NCI-H2107 (cell line): Measurements from ENCODE around the gene PLEKHS1.
"Not testable (repeated sequence)": the region's sequence is repeated elsewhere in the genome, so short reads cannot be mapped to it uniquely, and the experiment has no call there.

Source experiments
- DNase-seq: peaks from one replicate; lab custom pipeline; 2025; lab: John Stamatoyannopoulos, UW

Gene PLEKHS1

DNA sequence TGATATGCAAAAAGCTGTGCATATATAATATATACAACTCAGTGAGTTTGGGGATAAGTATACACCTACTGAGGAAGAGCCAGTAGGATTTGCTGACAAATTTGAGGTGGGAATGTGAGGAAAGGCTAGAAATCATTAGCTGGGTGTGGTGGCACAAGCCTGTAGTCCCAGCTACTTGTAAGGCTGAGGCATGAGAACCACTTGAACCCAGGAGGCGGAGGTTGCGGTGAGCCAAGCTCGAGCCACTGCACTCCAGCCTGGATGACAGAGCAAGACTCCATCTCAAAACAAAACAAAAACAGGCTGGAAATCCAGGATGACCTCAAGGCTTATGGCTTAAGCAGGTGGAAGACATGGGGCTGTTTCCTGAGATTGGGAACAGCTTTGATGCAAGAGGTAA, 10.6 kb upstream of the PLEKHS1 start:
- no peak for DNase-seq

DNA sequence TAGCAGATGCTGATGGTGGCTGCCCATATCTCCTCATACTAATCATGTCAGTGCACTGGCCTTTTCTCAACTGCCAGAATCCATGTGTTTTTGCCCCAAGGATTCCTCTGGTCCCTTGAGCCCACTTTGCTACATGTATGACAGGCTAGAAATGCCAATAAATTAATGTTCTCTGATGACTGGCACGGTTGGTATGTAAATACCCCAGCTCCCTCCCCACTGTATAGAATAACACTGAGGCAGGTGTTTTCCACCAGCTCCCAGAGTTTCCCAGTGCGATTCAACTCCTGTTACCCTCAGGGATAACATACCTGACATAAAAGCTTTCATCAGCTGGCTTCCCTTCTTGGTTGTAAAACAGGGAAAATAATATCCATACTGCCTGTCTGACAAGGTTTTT, 9.0 kb upstream of the PLEKHS1 start:
- no peak for DNase-seq

DNA sequence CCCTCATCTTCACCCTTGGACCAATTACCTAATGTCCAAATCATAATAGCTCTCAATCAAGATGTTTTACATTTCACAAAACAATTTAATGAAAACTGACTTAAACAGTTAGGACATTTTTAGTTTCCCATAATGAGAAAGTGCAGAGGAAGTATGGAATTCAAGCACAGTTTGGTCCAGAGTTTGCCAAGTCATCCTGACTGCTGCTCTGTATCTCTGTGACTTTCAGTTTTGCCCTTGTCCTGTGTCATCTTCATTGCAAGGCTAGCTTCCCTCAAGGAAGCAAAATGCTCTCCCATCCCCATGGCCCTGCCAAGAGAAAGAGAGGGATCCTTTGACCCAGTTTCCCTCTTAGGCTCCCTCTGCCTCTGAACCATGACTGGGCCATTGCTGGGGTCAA, 7.9 kb upstream of the PLEKHS1 start:
- no peak for DNase-seq

DNA sequence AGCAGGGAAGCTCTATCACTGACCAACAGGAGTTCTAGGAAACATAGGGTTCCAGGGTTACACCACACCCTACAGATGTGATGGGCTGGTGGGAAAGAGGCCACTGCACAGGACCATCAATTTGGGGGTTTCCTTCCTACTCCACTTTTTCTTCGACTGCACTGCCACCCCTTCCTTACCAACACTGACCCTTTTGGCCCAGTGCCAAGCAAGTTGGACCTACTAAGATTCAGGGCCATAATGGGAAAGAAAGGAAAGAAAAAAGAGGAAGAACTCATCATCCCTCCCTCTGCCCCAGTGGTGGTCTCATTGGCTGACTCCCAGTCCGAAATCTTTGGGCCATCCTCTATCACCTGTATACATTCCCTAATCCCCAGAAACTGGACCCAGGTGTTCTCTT, 6.1 kb upstream of the PLEKHS1 start:
- DNase-seq, result no peak

DNA sequence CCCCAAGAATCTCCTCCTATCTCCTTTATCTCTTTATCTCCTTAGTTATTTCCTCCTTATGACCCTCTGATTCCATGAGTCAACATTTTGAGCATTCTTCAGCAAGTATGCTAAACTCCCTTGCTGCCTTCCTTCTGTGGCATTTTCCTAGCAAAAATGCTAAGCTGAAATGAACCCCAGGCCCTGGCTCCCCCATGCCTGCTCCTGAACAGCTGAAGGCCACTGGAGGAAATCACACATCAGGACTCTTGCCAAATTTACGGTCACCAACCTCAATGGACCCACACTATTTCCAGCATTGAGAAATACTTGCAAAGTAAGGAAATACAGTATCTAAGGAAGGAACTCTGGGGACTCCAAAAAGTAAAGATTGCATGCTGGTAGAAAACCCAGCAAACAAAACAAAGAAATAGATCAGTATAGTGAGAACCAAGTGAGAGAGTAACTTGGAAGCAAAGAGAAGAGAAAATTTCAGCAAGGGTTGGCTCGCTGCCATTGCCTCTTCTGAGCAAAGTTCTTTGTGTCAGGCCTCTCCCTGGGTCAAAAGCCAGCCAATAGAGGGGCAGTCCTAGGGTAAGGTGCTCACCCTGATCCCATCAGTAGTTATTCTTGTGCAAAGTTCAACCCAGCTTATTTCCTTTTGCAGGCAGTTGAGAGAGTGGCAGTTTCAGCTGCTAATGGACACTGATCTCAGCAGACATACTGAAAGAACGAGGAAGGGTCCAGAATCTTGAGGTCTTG, 5.1 kb upstream of the PLEKHS1 start:
- no peak for DNase-seq

DNA sequence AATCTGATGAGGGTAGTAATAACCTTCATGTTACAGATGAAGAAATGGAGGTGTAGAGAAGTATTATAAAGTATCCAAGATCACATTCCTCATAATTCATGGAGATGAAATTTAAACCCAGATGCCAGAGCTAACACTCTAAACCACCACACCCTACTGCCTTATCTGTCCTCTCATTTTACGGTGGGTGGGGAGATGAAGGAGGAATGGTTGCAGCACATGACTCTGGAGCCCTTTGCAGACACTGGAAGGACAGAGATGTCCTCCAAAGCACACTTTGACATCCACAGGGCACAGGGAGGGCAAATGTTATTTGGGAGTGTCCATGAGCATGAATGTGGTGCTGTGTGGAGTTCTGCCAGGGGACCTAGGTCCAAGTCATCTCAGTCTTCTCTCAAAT, 1.1 kb downstream of the PLEKHS1 start:
- DNase-seq, result no peak

DNA sequence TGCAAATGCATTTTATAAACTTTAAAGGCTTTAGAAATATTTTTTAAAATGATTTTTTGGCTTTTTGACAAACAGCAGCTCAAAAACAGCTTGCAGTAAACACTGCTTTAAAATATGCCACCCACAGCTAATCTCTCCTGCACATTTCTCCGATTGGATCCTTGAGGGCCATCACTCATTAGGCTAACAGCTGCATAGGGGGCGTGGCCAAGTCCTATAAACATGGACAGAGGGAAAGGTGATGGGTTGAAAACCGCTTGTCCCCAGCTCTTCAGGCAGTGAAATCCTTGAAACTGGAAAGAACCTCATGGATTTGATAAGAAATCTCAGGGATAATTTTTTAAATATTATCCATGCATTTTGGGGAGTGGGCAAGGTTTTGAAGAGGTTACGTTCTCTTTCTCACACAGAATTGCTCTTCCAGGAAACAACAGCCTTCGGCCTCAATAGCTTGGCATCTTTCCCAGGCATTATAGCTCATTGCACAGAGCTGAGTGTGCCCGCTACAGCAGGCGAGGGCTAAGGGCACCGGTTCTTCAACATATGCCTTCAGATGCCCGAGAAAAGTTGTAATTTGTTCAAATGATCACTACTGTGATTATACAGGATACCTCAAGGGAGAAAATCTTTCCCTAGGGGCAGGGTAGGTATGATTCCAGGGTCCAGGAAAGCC, 1.7 kb downstream of the PLEKHS1 start:
- peak; percentile 7 for DNase-seq

DNA sequence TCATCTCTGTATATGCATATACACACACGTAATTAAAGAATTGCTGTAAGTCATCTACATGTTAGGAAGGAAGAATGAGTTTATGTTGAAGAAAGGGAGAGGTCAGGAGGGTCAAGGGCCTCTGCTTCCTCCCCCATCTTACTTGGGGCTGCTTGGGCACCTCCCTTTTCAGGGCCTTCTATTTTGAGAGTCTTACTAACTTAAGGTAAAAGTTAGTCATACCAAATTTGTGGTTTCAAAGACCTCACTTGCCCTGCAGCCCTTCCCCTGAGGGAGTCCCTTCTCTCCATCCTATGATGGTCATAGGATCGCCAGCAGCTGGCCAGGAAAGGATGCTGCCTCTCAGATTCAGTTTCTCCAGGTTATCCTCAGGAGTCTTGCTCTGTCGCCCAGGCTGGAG, 2.6 kb downstream of the PLEKHS1 start:
- DNase-seq, result no peak

DNA sequence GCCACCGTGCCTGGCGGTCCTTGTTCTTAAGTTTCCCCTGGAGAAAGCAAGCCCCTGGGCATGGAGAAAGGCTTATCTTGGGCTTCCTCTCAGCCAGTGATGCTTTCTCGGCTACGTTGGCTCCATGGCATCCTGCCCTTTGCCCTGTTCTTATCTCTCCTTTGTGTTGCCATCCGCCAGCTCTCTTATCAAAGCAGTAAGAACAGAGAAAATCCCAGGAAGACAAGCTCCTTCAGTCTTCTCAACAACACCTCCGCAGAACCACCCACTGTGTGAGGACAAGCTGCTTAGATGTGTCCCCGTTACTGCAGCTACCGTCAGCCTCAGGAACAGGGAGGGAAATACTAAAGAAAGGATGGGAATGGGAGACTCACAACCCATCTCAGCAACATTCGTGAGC, 3.3 kb downstream of the PLEKHS1 start:
- no peak for DNase-seq

DNA sequence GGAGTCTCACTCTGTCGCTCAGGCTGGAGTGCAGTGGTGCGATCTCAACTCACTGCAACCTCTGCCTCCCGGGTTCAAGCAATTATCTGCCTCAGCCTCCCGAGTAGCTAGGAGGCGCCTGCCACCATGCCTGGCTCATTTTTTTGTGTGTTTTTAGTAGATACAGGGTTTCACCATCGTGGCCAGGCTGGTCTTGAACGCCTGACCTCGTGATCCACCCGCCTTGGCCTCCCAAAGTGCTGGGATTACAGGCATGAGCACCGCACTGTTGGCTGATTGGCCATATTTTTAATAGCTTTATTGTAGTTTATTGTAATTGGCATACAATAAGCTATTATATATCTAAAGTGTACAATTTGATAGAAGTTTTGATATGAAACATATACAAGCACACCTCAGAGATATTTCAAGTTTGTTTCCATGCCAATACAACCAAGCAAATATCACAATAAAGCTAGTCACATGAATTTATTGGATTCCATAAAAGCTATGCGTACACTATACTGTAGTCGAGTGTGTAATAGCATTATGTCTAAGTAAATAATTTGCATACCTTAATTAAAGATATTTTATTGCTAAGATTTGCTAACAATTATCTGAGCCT, 5.6 kb downstream of the PLEKHS1 start:
- no peak for DNase-seq

DNA sequence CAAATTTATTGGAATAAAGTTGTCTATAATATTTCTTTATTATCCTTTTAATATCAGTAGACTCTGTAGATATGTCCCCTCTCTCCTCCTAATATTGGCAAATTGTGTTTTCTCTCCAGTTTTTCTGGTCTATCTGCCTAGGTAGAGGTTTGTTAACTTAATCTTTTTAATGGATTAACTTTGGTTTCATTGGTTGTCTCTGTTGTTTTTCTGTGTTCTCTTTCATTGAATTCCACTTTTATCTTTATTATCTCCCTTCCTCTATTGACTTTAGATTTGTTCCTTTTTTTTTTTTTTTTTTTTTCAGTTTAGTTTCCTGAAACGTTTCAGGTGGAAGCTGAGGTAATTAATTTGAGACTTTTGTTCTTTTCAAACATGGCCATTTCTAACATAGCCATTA, 10.6 kb downstream of the PLEKHS1 start:
- no peak for DNase-seq

DNA sequence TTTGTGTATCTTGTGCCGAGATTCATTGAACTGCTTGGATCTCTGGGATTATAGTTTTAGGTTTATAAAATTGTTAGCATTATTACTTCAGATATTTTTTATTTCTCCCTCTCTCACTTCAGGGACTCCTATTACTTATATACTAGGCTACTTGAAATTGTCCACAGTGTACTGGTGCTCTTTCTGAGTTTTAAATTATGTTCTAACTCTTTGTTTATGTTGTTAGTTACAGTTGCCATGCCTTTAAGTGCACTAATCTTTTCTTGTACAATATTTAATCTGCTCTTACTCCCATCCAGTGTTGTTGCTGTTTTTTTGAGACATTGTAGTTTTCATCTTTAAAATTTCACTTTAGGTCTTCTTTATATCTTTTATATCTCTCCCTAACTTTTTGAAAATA, 13.1 kb downstream of the PLEKHS1 start:
- DNase-seq, result no peak

DNA sequence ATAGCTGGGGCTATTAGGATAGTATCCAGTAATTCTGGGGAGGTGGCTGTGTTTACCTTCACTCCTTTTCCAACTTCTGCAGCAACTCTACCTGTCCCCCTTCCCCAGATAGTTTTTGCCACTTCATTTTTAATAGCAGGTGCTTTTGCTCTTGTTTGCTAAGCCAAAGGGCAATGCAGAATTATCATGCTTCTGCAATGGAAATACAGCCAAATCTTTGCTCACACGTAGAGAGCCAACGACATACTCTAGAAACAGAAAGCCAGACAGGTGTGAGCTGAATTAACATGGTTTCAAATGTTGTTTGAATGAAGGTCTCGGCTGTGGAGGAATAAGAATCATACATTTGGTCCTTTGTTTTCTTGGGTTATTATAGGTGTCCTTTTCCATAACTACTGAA, 14.4 kb downstream of the PLEKHS1 start:
- DNase-seq, result no peak

DNA sequence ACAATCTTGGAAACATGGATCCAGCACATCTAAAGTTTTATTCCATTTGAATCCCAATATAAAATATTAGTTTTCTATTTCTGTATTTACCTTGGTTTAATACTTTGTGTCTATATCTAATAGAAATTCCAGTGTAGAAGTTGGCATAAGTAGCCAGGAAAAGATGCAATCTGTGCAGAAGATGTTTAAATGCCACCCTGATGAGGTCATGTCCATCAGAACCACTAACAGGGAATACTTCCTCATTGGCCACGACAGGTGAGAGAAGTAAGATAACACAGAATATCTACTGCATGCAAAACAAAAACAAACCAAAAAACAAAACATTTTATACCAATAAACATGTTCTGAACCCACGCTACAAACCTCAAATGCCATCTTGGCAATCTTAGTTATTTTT, 15.7 kb downstream of the PLEKHS1 start:
- no peak for DNase-seq

DNA sequence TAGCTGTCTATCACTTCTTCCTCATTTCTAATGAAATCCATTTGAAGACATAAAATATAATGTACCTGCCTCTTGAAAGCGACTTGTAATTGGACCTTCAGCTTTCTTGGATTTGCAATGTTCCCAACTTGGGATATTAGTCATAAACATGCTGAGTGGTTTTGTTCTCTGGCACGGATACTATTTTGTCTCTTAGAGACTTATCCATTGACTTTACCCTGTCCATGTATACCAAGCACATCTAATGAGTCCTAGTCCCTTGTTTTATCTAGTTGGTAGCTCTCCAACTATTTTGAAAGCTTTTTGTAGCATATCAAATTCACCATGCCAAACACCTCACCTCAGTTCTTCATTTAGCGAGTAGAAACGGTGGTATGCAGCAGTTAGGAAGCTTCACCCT, 18.9 kb downstream of the PLEKHS1 start:
- DNase-seq, result no peak

DNA sequence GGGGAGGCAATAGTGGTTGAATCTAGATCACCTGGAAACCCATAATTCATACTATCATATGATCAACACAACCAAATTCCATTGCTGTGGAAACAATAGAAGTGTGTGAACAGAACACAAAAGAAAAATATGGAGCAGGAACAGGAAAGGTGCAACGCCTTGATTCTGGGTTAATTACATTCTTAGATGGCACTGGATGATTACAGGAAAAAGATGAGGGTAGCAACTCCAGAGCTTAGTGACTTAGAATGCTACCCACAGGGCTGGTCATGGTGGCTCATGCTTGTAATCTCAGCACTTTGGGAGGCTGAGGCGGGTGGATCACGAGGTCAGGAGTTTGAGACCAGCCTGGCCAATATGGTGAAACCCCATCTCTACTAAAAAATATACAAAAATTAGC, 19.6 kb downstream of the PLEKHS1 start:
- DNase-seq, result not testable (repeated sequence)

DNA sequence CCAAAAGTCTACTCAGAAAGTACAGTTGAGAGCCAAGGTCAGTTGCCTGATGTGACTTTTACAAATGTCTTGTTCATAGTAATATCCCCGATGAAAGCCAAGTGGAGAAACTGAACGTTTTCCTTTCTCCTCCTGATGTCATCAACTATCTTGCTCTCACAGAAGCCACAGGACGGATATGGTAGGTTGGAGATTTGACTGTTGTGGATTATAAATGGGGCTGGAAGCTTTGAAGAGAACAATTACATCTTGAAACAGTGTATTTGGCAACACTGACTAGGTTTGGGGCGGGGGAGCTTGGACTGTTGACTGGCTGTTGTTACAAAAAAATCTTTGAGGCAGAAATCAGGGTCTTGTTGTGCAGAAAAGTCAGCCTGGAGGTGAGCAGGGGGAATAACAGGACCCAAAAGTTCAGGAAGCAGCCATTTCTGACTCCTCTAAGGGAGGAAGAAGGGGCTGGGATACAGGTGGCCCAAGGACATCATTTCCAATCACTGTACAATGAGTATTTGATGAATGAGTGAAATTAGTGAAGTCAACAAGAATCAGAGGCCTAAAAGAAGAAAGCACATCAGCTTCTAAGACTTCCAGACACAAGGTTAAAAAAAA, 24.3 kb downstream of the PLEKHS1 start:
- DNase-seq, result no peak

DNA sequence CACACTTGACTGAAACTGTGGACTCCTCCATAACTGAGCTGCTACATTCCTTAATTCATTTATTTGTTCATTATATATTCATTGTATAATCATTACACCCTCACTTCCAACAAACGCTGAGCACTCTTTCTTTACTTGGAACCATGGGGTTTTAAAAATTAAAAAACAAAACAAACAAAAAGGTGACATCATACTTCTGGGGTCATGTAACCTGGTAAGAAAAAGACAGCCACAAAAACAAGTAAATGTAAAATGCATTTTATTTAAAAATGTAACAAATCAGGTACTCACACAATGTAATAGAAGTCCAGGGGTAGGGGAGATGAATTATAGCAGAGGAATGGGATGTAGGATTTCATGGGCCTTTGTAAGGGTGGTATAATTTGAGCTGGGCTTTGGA, 25.1 kb downstream of the PLEKHS1 start:
- no peak for DNase-seq

DNA sequence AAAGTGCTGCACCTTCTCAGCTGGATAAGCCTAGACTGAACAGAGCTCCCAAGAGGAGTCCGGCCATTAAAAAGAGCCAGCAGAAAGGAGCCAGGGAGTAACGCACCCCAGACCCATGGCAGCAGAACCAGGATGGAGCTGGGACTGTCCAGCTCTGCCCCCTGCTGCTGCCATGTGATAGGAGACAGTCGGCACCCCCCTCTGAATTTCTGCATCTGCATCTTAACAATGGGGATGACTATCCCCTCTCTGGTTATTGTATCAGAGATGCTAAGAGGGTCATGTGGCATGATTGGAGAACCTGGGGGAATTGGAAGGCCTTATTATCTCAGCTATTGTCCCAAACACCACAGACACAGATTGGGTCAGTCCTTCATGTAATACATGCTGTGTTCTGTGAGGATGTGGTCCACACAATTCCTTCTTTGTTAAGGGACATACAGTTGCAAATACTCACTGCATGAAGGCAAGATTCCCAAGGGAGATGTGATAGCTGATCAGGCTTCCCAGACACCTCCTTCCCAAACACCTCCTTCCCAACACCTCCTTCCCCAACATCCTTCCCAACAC, 29.3 kb downstream of the PLEKHS1 start:
- no peak for DNase-seq

DNA sequence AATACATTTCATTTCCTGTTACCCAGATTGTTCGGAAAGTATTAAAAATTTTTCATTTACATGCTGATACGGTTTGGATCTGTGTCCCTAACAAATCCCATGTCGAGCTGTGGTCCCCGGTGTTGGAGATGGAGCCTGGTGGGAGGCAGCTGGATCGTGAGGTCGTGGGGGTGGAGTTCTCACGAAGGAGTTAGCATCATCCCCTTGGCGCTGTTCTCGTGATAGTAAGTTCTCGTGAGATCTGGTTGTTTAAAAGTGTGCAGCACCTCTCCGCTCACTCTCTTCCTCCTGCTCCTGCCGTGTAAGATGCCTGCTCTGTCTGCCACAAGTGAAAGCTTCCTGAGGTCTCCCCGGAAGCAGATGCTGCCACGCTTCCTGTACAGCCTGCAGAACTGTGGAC, 30.9 kb downstream of the PLEKHS1 start:
- no peak for DNase-seq

DNA sequence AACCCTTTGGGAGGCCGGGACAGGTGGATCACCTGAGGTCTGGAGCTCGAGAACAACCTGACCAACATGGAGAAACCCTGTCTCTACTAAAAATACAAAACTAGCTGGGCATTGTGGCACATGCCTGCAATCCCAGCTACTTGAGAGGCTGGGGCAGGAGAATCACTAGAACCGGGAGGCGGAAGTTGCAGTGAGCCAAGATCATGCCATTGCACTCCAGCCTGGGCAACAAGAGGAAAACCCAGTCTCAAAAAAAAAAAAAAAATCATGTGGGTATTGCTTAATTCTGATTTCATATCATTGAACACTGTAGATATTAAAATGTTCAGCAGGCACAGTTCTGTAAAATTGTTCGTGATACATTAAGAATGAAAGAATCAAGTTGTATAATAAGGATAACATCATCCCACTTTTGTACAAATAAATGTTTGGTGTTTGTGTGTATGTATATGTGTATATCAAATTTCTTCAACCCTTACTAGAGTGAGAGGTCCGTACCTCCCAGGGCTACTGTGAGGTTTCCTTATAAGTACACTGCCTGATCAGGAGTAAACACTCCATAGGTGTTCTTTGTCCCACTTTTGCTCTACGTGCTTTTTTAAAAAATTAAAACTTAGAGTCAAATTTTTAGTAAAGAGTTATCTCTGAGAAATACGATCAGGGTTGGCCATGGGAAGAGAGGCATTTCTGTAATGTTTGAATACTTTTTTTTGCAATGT, 31.7 kb downstream of the PLEKHS1 start:
- DNase-seq, result no peak

DNA sequence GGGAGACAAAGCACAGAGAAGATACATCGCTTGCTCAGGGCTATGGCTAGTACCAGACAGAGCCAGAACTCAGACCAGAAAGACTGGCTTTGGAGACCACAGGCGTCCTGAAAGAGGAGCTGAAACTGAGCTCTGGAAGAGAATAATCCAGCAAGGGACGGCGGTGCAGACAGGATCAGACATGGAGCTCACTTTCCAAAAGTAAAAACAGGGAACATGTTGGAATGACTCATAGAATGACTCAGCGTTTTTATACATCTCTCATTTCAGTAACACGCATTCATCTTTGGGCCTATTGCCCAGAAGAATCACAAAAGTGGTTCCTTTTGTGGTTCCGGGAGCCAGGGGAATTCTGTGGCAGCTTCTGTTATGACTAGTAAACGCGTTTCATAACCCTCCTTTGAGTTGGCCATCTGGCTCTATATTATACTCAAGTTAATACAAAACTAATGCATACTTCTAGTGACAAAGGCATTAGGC, 37.2 kb downstream of the PLEKHS1 start:
- DNase-seq, result peak; percentile 9
